Loucy (cell line): Measurements from ENCODE around the gene PPP1R37.

Experiments used
- CTCF ChIP-seq: fragments of 200-600 bp; sonication (generic); conservative IDR thresholded peaks from 2 replicates; pipeline ENCODE4 v1.5.1; 2014; ENCODE audit warnings: mild to moderate bottlenecking, antibody characterized with exemption, low read length
- EZH2phosphoT487 ChIP-seq: fragments of 200-600 bp; IDR thresholded peaks from 2 replicates; pipeline ENCODE4 v1.6.1; 2018; ENCODE audit warnings: antibody characterized with exemption, mild to moderate bottlenecking, moderate library complexity, borderline replicate concordance

GRCh38 chr19:45159971-45160324 is 67.0 kb downstream of the PPP1R37 start:
- TF ChIP-seq EZH2phosphoT487 (no peak), CTCF (no peak)
